Measurements from ENCODE around the gene ZNF608.

The ZNF608 gene

DNA sequence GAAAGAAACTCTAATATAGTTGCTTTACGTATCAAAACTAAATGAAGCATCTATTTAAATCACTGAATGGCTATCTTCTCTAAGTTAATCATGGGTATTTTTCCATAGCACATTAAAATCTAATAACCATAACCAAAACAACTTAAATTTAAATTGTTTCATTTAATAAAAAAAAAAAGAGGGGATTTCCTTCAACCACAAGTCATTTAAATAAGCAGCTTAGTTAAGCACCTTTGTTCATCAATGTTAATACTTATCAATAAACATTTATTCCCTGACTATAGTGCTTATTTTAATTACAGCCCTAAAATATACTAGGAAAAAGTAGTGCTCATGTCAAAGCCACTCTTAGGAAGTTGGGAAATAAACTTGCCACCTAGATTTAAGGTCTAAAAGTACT is 30.3 kb downstream of the ZNF608 start:
- DNase-seq (ENCODE audit: low read depth) = no peak

DNA sequence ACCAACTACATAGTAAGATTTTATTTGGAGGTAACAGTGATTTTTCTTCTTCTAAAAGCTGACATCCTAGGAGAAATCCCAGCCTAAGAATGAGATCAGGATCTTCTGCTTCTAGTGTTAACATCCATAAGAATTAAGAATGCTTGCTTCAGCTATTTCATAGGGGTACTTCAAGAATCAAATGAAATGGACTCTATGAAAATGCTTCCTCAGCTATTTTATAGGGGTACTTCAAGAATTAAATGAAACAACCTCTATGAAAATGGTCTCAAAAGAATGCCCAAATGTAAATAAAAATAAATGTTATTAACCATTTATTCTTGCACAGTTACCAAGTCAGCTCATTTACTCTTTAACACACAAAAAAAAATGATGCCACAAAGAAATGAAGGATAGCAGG is 31.5 kb downstream of the ZNF608 start:
- no peak for DNase-seq (ENCODE audit: low read depth)

DNA sequence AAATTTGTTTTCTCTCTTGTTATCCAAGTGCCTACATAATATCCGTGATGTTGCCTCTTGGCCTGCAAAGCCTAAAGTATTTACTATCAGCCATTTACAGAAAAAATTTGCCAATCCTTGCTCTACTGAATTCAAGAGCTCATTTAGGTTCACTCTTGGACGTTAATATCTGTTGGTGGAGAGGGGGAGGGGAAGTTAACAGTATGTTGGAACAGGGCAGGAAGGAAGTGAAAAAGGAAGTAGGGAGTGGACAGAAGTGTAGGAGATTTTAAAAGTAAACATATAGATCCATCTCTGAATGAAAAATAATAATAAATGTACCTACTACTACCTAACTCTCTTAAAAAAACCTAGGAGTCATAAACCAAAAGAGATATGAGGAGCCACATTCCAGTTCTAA is 32.8 kb downstream of the ZNF608 start:
- DNase-seq (ENCODE audit: low read depth) = no peak

DNA sequence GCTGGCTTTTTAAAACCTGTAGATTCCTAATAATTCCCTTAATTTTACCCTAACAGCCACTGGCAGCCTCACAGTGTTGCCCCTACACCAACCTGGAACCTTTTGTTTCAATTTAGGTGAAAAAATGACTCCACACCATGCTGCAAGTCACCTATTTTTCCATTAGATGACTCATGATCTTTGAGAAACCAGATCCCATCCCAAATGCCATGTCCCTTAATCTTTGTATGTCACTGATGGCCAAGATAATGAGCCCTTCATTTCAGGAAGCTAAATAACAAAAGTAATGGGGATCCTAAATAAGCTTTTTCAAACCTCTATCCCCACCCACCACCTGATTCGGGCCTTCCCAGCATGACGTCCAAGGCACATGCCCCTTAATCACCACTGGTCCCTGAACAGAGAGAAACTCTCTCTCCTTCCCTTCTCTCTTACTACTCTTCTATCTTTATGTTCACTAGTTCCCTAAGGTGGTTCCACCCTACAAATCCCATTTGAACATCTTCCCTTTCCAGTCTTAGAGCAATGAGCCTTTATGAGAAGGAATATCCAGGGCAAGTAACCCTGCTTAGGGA is 33.6 kb downstream of the ZNF608 start:
- DNase-seq (ENCODE audit: low read depth) = no peak

DNA sequence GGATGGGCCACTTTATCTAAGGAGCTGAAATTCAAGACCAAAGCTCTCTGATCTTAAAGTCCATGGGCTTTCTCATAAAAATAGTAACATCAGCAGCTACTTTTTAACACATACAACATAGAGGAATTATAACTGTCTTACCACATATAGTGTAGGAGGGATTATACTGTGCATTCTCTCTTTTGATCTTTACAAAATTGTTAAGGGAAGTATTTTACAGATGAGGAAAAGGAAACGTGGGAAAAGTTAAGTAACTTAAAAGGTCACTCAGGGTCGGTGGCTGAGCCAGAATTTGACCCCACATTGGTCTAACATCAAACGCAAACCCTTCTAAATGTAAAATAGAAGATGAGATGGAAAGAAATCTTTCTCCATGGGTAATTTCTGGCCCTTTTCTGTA is 38.4 kb downstream of the ZNF608 start:
- DNase-seq (ENCODE audit: low read depth) = no peak

DNA sequence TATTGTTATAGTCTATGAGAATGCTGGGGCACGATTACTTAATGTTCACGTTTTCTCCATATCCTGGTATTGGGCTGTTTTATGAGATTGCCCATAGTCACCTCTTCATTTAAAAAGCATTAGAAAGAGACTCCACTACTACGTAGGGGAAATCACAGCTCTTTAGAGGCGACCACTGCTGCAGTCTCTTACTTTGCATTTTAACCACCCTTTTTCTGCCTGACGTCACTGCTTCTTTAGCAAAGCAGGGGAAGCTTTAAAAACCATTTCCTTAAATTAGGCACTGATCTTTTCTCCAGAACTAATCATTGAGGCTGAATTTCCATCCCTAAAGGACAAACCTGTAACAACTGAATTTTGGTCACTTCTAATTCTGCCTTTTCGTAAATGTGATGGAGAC is 38.9 kb downstream of the ZNF608 start:
- DNase-seq (ENCODE audit: low read depth) = no peak

DNA sequence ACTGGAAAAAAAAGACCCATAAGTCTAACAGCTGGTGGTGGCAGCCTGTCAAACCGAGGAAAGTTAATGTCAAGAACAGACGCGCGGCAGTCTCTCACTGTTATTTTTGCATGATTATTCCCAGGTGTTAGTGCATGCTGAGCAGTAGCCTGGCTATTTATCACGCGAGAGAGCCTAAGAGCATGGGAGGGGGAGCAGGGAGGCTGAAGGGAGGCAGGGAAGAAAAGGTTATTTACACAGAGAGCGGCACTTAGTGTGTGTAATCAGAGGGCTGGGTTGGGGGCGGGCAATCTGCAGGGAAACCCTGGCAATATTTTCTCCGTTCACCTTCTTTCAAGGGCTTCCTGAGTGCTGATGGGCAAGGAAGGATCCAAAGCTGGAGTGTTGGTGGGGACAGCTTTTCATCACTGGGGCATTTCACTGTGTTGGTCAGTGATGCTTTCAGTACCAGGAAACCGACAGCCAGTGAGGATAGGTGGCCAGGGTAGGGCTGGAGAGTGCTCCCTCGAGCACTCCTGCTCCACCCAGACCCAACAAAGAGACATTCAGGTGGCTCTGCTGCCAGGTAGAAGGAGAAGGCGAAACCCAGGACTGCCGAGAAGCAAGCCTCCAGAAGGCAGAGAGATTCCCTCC is 39.6 kb downstream of the ZNF608 start:
- no peak for DNase-seq (ENCODE audit: low read depth)

DNA sequence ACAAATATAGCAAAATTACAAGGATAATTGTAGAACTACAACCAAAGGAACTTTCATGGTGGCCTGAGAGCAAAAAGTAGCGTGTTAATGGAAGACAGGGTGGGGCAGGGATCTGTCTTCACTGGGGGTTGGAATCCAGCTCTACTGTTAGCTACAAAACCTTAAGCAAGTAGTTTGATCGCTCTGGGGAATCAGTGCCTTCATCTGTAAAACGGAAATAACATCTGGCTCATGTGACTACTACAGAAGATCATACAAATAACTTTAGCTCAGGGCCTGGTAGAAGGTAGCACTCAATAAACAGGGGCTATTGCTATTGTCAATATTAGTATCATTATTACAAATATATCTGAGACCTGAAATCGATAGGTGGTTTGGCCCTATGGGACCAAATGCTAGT is 40.4 kb downstream of the ZNF608 start:
- no peak for DNase-seq (ENCODE audit: low read depth)

DNA sequence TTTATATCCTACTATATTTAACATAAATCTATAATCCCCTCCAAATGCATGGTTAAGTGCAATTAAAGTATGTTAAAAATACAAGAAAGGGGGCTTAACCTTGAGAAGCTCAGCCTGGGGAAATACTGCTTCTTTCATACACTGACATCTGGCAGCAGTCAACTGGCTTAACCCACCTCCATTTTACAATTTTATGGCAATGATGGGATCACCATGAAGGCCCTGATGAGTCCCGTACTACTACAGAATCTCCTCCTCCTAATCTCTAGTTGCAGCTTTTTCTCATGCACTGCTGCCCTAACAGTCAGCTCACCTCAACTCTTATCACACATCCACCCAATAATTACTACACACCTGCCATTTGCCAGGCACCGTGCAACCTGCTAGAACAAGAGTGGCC is 40.9 kb downstream of the ZNF608 start:
- DNase-seq (ENCODE audit: low read depth) = no peak

DNA sequence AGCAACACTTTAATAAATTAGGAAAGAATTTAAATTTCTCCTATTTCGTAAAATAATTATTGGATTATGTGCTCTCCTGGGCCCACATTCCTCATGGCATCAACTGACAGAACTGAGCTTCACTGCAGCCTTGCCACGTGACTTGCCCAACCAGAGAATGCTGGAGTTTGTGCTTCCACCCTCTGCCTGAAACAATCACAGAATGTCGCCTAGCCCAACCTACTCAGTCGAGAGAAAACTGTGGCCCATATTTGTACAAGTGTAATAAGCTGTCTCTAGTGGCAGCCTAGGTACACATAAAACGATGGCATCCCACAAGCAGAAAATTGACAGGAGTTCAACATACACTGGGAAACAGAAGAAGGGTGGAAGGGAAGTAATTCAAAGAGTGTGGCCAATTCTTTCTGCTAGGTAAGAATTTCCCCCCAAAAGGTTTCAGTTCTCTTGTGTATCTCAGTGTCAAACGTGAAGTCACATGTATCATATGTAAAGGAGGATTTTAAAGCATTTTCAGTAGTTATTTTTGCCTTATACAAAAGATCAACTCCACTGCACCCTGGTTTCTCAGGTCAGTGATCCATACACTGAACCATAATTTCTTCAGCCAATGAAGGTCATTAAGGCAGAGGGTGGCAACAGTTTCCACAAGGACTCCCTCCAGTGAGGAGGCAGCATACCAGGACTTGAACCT is 41.7 kb downstream of the ZNF608 start:
- no peak for DNase-seq (ENCODE audit: low read depth)

DNA sequence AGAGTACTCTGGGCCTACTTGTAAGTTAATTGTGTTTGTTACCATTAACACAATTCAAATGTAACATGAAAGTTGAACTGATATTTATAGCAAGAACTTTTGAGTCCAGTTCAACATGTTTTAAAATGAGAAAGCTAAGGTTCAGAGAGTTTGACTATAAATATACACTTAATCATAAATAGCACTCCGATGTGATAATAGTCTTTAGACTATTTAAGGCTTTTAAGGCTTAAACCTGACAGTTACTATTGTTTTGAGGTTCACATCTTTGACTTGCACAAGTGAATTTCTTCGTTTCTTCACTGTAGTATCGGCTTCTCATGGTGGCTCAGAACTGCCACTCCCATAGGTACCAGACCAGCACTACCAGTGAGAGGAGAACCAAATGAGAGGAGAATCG is 42.4 kb downstream of the ZNF608 start:
- no peak for DNase-seq (ENCODE audit: low read depth)

DNA sequence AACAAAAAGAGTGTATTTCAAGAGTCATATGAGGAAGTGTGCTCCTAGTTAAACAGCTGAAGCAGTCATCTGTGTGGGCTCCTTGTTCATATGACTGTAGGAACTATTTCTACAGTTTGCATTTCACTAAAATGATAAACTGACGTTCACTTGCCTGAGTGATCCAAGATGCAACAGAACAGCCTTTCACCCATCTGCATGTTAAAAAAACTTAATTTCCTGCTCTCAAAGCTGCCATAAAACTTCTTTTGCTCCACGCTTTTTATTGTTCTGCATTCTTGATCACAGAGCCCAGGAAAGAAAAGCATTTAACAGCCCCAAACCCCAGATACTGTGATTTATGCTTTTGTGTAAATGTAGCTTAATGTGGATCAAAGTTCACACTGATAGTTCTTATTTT is 43.9 kb downstream of the ZNF608 start:
- DNase-seq (ENCODE audit: low read depth) = no peak

DNA sequence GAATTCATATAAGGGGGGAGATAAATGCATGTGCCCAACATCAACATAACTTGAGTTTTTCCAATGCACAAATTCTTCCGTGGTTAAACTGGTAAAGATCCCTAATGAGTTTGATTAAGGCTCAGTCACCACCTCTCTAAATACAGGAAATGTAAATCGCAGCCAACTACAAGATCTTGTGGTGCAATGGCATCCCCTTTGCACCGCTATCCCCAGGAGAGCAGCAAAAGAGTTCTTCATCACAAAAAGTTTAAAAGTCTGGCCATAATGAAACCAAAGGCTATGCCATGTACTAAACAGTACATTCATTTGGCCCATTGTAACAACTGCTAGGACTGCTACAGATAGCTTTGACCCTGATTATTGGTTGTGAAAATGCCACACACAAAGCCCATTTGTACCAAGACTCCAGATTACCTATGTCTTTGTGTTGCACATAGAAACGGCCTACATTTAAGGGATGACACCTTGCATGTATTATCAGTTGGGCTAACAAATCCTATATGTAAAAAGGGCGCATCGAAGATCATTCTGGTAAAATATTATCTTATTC is 44.5 kb downstream of the ZNF608 start:
- DNase-seq (ENCODE audit: low read depth) = no peak

DNA sequence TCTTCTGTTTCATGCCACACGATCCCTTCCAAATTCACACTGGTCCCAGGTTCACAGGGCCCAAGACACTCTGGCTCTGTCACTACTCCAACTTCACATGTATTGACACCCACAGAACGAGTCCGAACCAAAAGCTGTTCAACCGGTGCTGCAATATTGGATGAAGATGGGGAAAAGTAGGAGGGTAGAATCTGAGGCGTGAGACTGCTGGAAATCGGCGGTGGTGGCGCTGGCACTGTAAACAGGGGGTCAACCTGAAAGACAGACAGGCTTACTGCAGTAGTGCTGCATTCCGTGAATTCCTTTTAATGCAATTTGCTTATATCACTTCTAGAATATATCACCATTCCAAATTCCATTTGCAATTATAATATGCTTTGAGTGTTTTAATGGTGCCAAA is 45.4 kb downstream of the ZNF608 start:
- no peak for DNase-seq (ENCODE audit: low read depth)

DNA sequence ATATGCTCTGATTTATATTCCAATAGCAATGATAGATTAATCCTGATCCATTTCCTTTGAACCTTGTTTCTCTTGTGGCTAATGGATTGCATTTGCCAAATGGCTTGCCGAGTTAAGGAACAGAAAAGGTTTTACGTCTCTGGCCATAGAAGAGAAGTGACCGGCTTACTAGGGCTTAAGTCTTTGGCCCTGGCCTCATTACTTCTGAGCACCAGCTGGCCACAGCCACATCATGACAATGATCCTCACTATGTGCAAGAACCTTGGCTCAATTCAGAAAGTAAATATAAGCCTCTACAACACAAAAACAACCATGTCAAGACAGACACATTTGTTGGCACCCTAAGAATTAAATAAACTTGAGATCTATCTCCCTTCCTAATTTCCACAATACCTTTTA is 46.1 kb downstream of the ZNF608 start:
- DNase-seq (ENCODE audit: low read depth) = no peak

DNA sequence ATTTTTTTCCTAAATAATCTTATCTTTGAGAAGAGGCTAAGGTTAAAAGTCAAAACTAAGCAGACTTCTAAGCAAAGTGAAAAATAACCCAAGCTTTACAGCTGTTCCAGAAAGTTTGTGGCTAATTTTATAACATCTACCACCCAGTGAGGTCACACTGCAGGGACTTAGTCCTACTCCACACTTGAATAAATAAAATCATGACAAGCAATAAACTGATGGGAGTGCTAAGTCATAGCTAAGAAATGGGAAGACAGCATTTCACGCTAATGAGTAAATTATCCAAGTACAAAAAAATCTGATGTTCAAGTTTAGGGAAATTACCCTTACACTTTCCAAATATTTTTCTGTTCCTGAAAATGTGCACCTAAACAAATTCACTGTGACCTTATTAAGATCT is 47.7 kb downstream of the ZNF608 start:
- no peak for DNase-seq (ENCODE audit: low read depth)

DNA sequence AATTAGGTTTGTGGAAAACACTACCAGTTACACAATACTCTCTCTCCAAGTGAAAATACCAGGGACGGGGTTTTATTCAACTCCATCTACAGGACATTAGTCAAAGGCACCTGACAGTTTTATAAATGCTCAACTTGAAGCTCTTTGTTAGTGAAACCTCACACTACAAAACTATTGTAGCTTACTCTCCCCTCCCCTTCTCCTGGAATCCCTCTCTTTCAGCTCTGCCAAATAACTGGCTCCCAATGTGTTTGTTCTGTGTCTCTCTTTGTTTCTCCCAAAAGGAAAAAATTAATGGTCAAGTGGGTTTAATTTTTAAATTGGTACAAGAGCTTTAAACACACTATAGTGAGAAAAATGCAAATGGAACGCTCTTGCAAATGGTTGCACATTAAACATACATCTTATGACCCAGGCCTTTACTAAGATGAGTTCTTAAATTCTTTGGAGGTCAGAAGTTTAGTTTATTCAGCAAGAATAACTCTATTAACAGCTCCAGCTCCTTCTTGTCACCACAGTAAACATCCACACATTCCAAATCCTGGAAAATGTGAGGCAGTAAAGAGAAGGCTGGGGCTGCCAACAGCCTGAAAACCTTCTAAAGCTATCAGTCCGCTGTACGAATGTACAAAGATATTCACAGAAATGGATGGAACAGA is 48.4 kb downstream of the ZNF608 start:
- DNase-seq (ENCODE audit: low read depth) = no peak

DNA sequence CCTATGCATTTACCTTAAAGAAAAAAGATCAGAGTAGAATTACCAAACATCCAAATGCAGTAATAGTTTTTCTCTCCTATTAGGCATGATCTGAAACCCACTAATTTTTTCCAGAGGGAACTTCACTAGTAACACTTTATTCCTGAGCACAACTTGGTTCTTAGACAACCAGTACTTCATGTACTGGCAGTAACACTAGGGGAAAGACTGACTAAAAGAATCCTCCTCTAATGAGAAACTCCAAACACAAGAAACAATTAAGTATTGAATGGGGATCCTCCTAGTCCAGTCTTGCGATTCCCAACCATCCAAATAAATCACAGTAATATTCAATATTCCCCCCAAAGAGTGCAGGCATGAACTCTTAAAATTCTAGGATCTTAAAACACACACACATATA is 48.9 kb downstream of the ZNF608 start:
- no peak for DNase-seq (ENCODE audit: low read depth)

DNA sequence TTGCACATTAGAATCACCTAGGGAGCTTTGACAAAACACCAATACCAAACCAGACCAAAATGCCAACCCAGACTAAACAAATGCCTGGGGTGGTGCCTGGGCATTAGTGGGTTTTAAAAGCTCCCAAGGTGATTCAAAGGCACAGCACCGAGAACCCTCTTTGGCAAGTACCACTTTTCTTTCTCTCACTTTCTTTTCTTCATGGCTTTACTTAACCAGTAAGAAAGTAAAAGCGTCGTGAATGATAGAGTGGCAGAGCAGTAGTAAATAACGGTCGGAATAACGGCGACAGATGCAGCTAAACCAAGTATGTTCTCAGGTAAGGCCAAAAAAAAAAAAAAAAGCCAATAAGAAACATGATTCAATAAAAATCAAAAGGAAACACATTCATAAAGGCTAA is 49.5 kb downstream of the ZNF608 start:
- DNase-seq (ENCODE audit: low read depth) = no peak

All from stimulated activated CD8-positive, alpha-beta memory T cell treated with anti-CD3 and anti-CD28 coated beads, Interleukin-15, amount 100 ng/mL, for 24 hours (primary cell).